HEK293 (cell line): ENCODE data around the gene SLC39A11.
"Not testable (repeated sequence)": the region's sequence is repeated elsewhere in the genome, so short reads cannot be mapped to it uniquely, and the experiment has no call there.

ENCODE experiments used
- CTCF ChIA-PET: fragments of 350-600 bp; formaldehyde crosslinking; extraction: SDS; loops from one replicate; lab custom pipeline; 2021; ENCODE audit warnings: antibody characterized with exemption; lab: Yijun Ruan, JAX
- POLR2A ChIA-PET: fragments of 300-600 bp; formaldehyde crosslinking; extraction: SDS; loops from one replicate; lab custom pipeline; 2020; ENCODE audit warnings: antibody characterized with exemption, inconsistent platforms; lab: Yijun Ruan, JAX
- H3K27ac ChIP-seq: fragments of 200-500 bp; sonication (Bioruptor generic); 2 replicates; pipeline ENCODE4 v1.5.1; 2014; ENCODE audit warnings: low read depth, low read length, control low read depth, inconsistent platforms; ENCODE audit errors: extremely low read depth
- H3K36me3 ChIP-seq, 2 experiments: fragments of 200-500 bp in 1 of 2; sonication (Bioruptor generic) in 1 of 2; 1 replicate in 1 of 2; 2 replicates in 1 of 2; pipeline ENCODE4 v1.5.1; 2014 to 2017; ENCODE audit warnings: inconsistent platforms in 2 of 2, low read length in 2 of 2; ENCODE audit not compliant: control insufficient read depth in 2 of 2, insufficient read depth in 1 of 2
- H3K4me1 ChIP-seq: fragments of 200-500 bp; sonication (Bioruptor generic); 2 replicates; pipeline ENCODE4 v1.5.1; 2014; ENCODE audit warnings: mild to moderate bottlenecking, low read length, inconsistent platforms; ENCODE audit not compliant: control insufficient read depth, insufficient read depth
- H3K4me3 ChIP-seq: 2 replicates; pipeline ENCODE4 v1.5.1; 2011; ENCODE audit warnings: low read depth, mild to moderate bottlenecking, control low read depth, low read length, moderate library complexity
- H3K9me3 ChIP-seq: fragments of 200-500 bp; sonication (Bioruptor generic); 2 replicates; pipeline ENCODE4 v1.5.1; 2014; ENCODE audit warnings: low read depth, low read length, inconsistent platforms; ENCODE audit not compliant: control insufficient read depth, insufficient read depth
- ELK4 ChIP-seq: IDR thresholded peaks from 2 replicates; pipeline ENCODE4 v1.6.1; 2011; ENCODE audit warnings: mild to moderate bottlenecking, low read depth, low read length, borderline replicate concordance
- GLIS1 ChIP-seq: fragments of 450-650 bp; formaldehyde crosslinking; IDR thresholded peaks from 2 replicates; pipeline ENCODE4 v1.5.1; 2016; ENCODE audit warnings: missing biosample characterization, missing genetic modification characterization
- PATZ1 ChIP-seq: fragments of 450-650 bp; formaldehyde crosslinking; IDR thresholded peaks from 2 replicates; pipeline ENCODE4 v1.5.1; 2016; ENCODE audit warnings: missing biosample characterization, missing genetic modification characterization
- REPIN1 ChIP-seq: fragments of 450-650 bp; formaldehyde crosslinking; IDR thresholded peaks from 2 replicates; pipeline ENCODE4 v1.5.1; 2017; ENCODE audit warnings: missing biosample characterization, missing genetic modification characterization, low read depth
- SALL2 ChIP-seq: fragments of 450-650 bp; formaldehyde crosslinking; IDR thresholded peaks from 2 replicates; pipeline ENCODE4 v1.5.0; 2017; ENCODE audit warnings: missing biosample characterization, mild to moderate bottlenecking, missing genetic modification characterization, borderline replicate concordance
- SP2 ChIP-seq: fragments of 450-650 bp; formaldehyde crosslinking; IDR thresholded peaks from 2 replicates; pipeline ENCODE4 v1.5.1; 2016; ENCODE audit warnings: missing biosample characterization, missing genetic modification characterization
- ZBTB20 ChIP-seq: fragments of 450-650 bp; formaldehyde crosslinking; IDR thresholded peaks from 2 replicates; pipeline ENCODE4 v1.5.1; 2016; ENCODE audit warnings: missing biosample characterization, missing genetic modification characterization
- ZFHX2 ChIP-seq: fragments of 450-650 bp; formaldehyde crosslinking; conservative IDR thresholded peaks from 2 replicates; pipeline ENCODE4 v1.5.1; 2016; ENCODE audit warnings: missing biosample characterization, missing genetic modification characterization
- ZNF302 ChIP-seq: fragments of 450-650 bp; formaldehyde crosslinking; IDR thresholded peaks from 2 replicates; pipeline ENCODE4 v1.5.1; 2016; ENCODE audit warnings: missing biosample characterization, missing genetic modification characterization, low read depth
- ZNF391 ChIP-seq: fragments of 450-650 bp; formaldehyde crosslinking; IDR thresholded peaks from 2 replicates; pipeline ENCODE4 v1.5.1; 2016; ENCODE audit warnings: low read depth, missing biosample characterization, missing genetic modification characterization, borderline replicate concordance
- ZNF449 ChIP-seq: fragments of 450-650 bp; formaldehyde crosslinking; IDR thresholded peaks from 2 replicates; pipeline ENCODE4 v1.5.1; 2017; ENCODE audit warnings: missing biosample characterization, mild to moderate bottlenecking, missing genetic modification characterization, moderate library complexity
- ZNF48 ChIP-seq: fragments of 450-650 bp; formaldehyde crosslinking; IDR thresholded peaks from 2 replicates; pipeline ENCODE4 v1.5.1; 2016; ENCODE audit warnings: missing biosample characterization, missing genetic modification characterization
- ZNF518A ChIP-seq: fragments of 450-650 bp; formaldehyde crosslinking; conservative IDR thresholded peaks from 2 replicates; pipeline ENCODE4 v1.5.1; 2016; ENCODE audit warnings: low read depth, missing biosample characterization, missing genetic modification characterization
- ZNF626 ChIP-seq: fragments of 450-650 bp; sonication (Bioruptor Pico); formaldehyde crosslinking; IDR thresholded peaks from 2 replicates; pipeline ENCODE4 v1.5.1; 2018; ENCODE audit warnings: missing biosample characterization, missing genetic modification characterization, inconsistent platforms
- ZNF629 ChIP-seq: fragments of 450-650 bp; formaldehyde crosslinking; IDR thresholded peaks from 2 replicates; pipeline ENCODE4 v1.5.1; 2017; ENCODE audit warnings: missing biosample characterization, missing genetic modification characterization
- ZNF830 ChIP-seq: fragments of 450-650 bp; IDR thresholded peaks from 2 replicates; pipeline ENCODE4 v1.5.0; 2018; ENCODE audit warnings: missing biosample characterization, missing genetic modification characterization, low read depth, mild to moderate bottlenecking, moderate library complexity
- ZSCAN18 ChIP-seq: fragments of 450-650 bp; formaldehyde crosslinking; IDR thresholded peaks from 2 replicates; pipeline ENCODE4 v1.5.1; 2016; ENCODE audit warnings: missing biosample characterization, missing genetic modification characterization
- ZSCAN30 ChIP-seq: fragments of 450-650 bp; IDR thresholded peaks from 2 replicates; pipeline ENCODE4 v1.5.1; 2018; ENCODE audit warnings: missing biosample characterization, mild to moderate bottlenecking, missing genetic modification characterization, moderate library complexity
- ZSCAN4 ChIP-seq: fragments of 450-650 bp; formaldehyde crosslinking; IDR thresholded peaks from 2 replicates; pipeline ENCODE4 v1.5.1; 2017; ENCODE audit warnings: missing biosample characterization, missing genetic modification characterization

SLC39A11 gene

GRCh38 chr17:72763981-72764380 is 328.5 kb downstream of the SLC39A11 start (continued):
- TF ChIP-seq PATZ1 (tag by site-specific recombination) (no peak), ZNF626 (no peak)
- TF ChIP-seq, all 188 proteins: peak for 0

- H3K4me1 ChIP-seq, H3K9me3 ChIP-seq, H3K36me3 ChIP-seq, H3K27ac ChIP-seq, H3K4me3 ChIP-seq: not testable (repeated sequence)
- CTCF ChIA-PET = interaction anchor here (1.0 kb wide), 1 partner anchor 37 kb away, joined by 3 read pairs; no protein-coding TSS in a partner anchor
- POLR2A ChIA-PET = interaction anchor here (0.6 kb wide), 1 partner anchor 150 kb away, joined by 3 read pairs; no protein-coding TSS in a partner anchor
These were observed 330.5 kb downstream of the SLC39A11 start for GRCh38 chr17:72761893-72762575.

GRCh38 chr17:72761431-72761830 is 331.1 kb downstream of the SLC39A11 start:
- no peaks in the 10 kb centered on the region for H3K9me3 ChIP-seq
- H3K4me3 ChIP-seq = no peak overlapping the region
- H3K36me3 ChIP-seq = no peaks in the 10 kb centered on the region; a peak in 1 of 3 replicates
- CTCF ChIA-PET = interaction anchor here (1.0 kb wide), 1 partner anchor 36 kb away, joined by 3 read pairs; no protein-coding TSS in a partner anchor
- no peak overlapping the region for H3K27ac ChIP-seq
- POLR2A ChIA-PET = interaction anchor here (0.6 kb wide), 1 partner anchor 151 kb away, joined by 3 read pairs; no protein-coding TSS in a partner anchor
- H3K4me1 ChIP-seq = 0 out of 2 replicates have a peak, but pooled peaks cover 2% of the 10 kb centered on the region
- TF ChIP-seq ZNF830 (tag by site-specific recombination) (no peak), ZNF629 (tag by site-specific recombination) (no peak), ZSCAN30 (tag by site-specific recombination) (no peak), ZNF391 (no peak), ZFHX2 (tag by site-specific recombination) (no peak), REPIN1 (tag by site-specific recombination) (no peak), ZNF518A (tag by site-specific recombination) (no peak), ZSCAN18 (tag by site-specific recombination) (no peak), SP2 (tag by site-specific recombination) (no peak), ZNF48 (no peak), ZBTB20 (tag by site-specific recombination) (no peak), GLIS1 (tag by site-specific recombination) (no peak), ZSCAN4 (tag by site-specific recombination) (no peak), ZNF302 (tag by site-specific recombination) (no peak), SALL2 (tag by site-specific recombination) (no peak), ZNF449 (tag by site-specific recombination) (no peak), ELK4 (no peak)
